GM21528 (cell line): ENCODE data around the gene AHI1.

ENCODE experiments used
- ATAC-seq: cut with Tn5 transposase; IDR thresholded peaks from one replicate; pipeline ENCODE4 v1.9.1; 2021; ENCODE audit warnings: mild to moderate bottlenecking, moderate library complexity; ENCODE audit not compliant: unreplicated experiment, low FRiP score

Gene AHI1

GRCh38 chr6:135464634-135465033 is 32.9 kb downstream of the AHI1 start:
- peak; percentile 59 for ATAC-seq

GRCh38 chr6:135461208-135461607 is 36.3 kb downstream of the AHI1 start:
- ATAC-seq = no peak

GRCh38 chr6:135458051-135458450 is 39.5 kb downstream of the AHI1 start:
- ATAC-seq = no peak

- no peak for ATAC-seq
Measured at GRCh38 chr6:135451617-135452190, 45.8 kb downstream of the AHI1 start.

GRCh38 chr6:135449246-135449645 is 48.3 kb downstream of the AHI1 start:
- no peak for ATAC-seq

- no peak for ATAC-seq
Measured at GRCh38 chr6:135440087-135440792, 57.3 kb downstream of the AHI1 start.

GRCh38 chr6:135439549-135439948 is 58.0 kb downstream of the AHI1 start:
- no peak for ATAC-seq

GRCh38 chr6:135438907-135439535 is 58.5 kb downstream of the AHI1 start:
- ATAC-seq = no peak

- ATAC-seq = no peak
Measured at GRCh38 chr6:135434991-135435390, 62.5 kb downstream of the AHI1 start.

- ATAC-seq = peak; percentile 57
Measured at GRCh38 chr6:135434095-135434494, 63.4 kb downstream of the AHI1 start.

GRCh38 chr6:135428078-135428477 is 69.5 kb downstream of the AHI1 start:
- ATAC-seq = no peak

GRCh38 chr6:135426833-135427232 is 70.7 kb downstream of the AHI1 start:
- ATAC-seq = no peak

- ATAC-seq = no peak
Measured at GRCh38 chr6:135424385-135424784, 73.2 kb downstream of the AHI1 start.

- ATAC-seq = peak; percentile 80
Measured at GRCh38 chr6:135423649-135424128, 73.9 kb downstream of the AHI1 start.

- ATAC-seq = no peak
Measured at GRCh38 chr6:135419162-135419561, 78.4 kb downstream of the AHI1 start.

GRCh38 chr6:135418040-135418760 is 79.3 kb downstream of the AHI1 start:
- ATAC-seq = no peak

GRCh38 chr6:135412761-135413160 is 84.8 kb downstream of the AHI1 start:
- no peak for ATAC-seq

GRCh38 chr6:135411849-135412248 is 85.7 kb downstream of the AHI1 start:
- no peak for ATAC-seq

GRCh38 chr6:135411339-135411738 is 86.2 kb downstream of the AHI1 start:
- ATAC-seq = no peak

- no peak for ATAC-seq
Measured at GRCh38 chr6:135410856-135411255, 86.7 kb downstream of the AHI1 start.

- ATAC-seq = no peak
Measured at GRCh38 chr6:135403584-135403983, 94.0 kb downstream of the AHI1 start.
